Thyroid gland (tissue), 4 donors: Measurements from ENCODE around the gene CRYL1.

Experiments
- CTCF ChIP-seq, 6 experiments: fragments of 200-600 bp in 3 of 6; fragments of 450-650 bp in 3 of 6; sonication (generic) in 3 of 6; IDR thresholded peaks; one replicate each; pipeline ENCODE4 v1.5.1; 2016 to 2019; ENCODE audit warnings: antibody characterized with exemption in 6 of 6, mild to moderate bottlenecking in 2 of 6, inconsistent platforms in 1 of 6, moderate library complexity in 1 of 6
- POLR2A ChIP-seq, 2 donors: fragments of 450-650 bp; IDR thresholded peaks; one replicate each; pipeline ENCODE4 v1.6.1; 2017; ENCODE audit warnings: antibody characterized with exemption in 2 of 2, mild to moderate bottlenecking in 2 of 2, moderate library complexity in 1 of 2

- TF ChIP-seq CTCF (IDR thresholded peaks at IDR 0.05) (no peak), POLR2A (IDR thresholded peaks at IDR 0.05) (no peak)
These were observed 117.9 kb downstream of the CRYL1 start for GRCh38 chr13:20407759-20408158.
